Liver (tissue), 9 donors: Measurements from ENCODE around the gene P2RY4. TPM values are rescaled to one million over a fixed set of nuclear protein-coding genes. Genes with fewer than 3 reads are reported as not detected.

ENCODE experiments used
- DNase-seq: peaks from one replicate; pipeline ENCODE4 v3.0.0-alpha.2; 2017; ENCODE audit warnings: low spot score
- H3K27ac ChIP-seq, 2 donors: one replicate each; pipeline ENCODE4 v1.7.0; 2013; ENCODE audit warnings: inconsistent platforms in 2 of 2, low read length in 2 of 2, control low read depth in 1 of 2, low read depth in 1 of 2, mild to moderate bottlenecking in 1 of 2
- H3K27me3 ChIP-seq, 4 donors: one replicate each; pipeline versions ENCODE4 v1.6.1 to v1.7.0; 2013; ENCODE audit warnings: low read length in 3 of 4, inconsistent platforms in 1 of 4, mild to moderate bottlenecking in 1 of 4, moderate library complexity in 1 of 4; ENCODE audit not compliant: control insufficient read depth in 4 of 4, insufficient read depth in 4 of 4
- H3K36me3 ChIP-seq, 4 donors: one replicate each; pipeline versions ENCODE4 v1.6.1 to v1.7.0; 2013; ENCODE audit warnings: low read length in 3 of 4, mild to moderate bottlenecking in 3 of 4, low read depth in 1 of 4, moderate library complexity in 1 of 4; ENCODE audit not compliant: control insufficient read depth in 4 of 4, insufficient read depth in 3 of 4
- H3K4me1 ChIP-seq, 4 donors: one replicate each; pipeline versions ENCODE4 v1.6.1 to v1.7.0; 2013; ENCODE audit warnings: low read length in 3 of 4, mild to moderate bottlenecking in 3 of 4, moderate library complexity in 1 of 4; ENCODE audit not compliant: control insufficient read depth in 4 of 4, insufficient read depth in 4 of 4
- H3K4me3 ChIP-seq, 3 donors: one replicate each; pipeline versions ENCODE4 v1.6.1 to v1.7.0; 2013; ENCODE audit warnings: low read length in 3 of 3, control low read depth in 1 of 3, low read depth in 1 of 3, mild to moderate bottlenecking in 1 of 3
- H3K9ac ChIP-seq, 2 donors: one replicate each; pipeline ENCODE4 v1.7.0; 2013; ENCODE audit warnings: low read length in 2 of 2, mild to moderate bottlenecking in 2 of 2, moderate library complexity in 2 of 2, control low read depth in 1 of 2, low read depth in 1 of 2
- H3K9me3 ChIP-seq, 4 donors: one replicate each; pipeline versions ENCODE4 v1.6.1 to v1.7.0; 2013; ENCODE audit warnings: low read length in 3 of 4; ENCODE audit not compliant: control insufficient read depth in 4 of 4
- EGR1 ChIP-seq, 2 donors: IDR thresholded peaks; 2 replicates each; pipeline ENCODE4 v1.6.1; 2016 to 2018; ENCODE audit warnings: antibody characterized with exemption in 2 of 2, low read depth in 2 of 2
- FOXA1 ChIP-seq: IDR thresholded peaks from 2 replicates; pipeline ENCODE4 v1.6.1; 2016; ENCODE audit warnings: antibody characterized with exemption
- FOXA2 ChIP-seq: IDR thresholded peaks from 2 replicates; pipeline ENCODE4 v1.6.1; 2016; ENCODE audit warnings: antibody characterized with exemption
- GABPA ChIP-seq, 2 donors: IDR thresholded peaks in 1 of 2; conservative IDR thresholded peaks in 1 of 2; 2 replicates each; pipeline ENCODE4 v1.6.1; 2016; ENCODE audit warnings: antibody characterized with exemption in 2 of 2, mild to moderate bottlenecking in 1 of 2, moderate library complexity in 1 of 2
- HNF4A ChIP-seq, 2 donors: conservative IDR thresholded peaks; 2 replicates each; pipeline ENCODE4 v1.6.1; 2016; ENCODE audit warnings: antibody characterized with exemption in 2 of 2, mild to moderate bottlenecking in 2 of 2
- HNF4G ChIP-seq: IDR thresholded peaks from 2 replicates; pipeline ENCODE4 v1.6.1; 2016; ENCODE audit warnings: antibody characterized with exemption
- JUND ChIP-seq, 2 donors: IDR thresholded peaks; 2 replicates each; pipeline ENCODE4 v1.6.1; 2016; ENCODE audit warnings: antibody characterized with exemption in 2 of 2
- NR2F2 ChIP-seq: IDR thresholded peaks from 2 replicates; pipeline ENCODE4 v1.6.1; 2016; ENCODE audit warnings: antibody characterized with exemption
- RAD21 ChIP-seq, 2 donors: IDR thresholded peaks; 2 replicates each; pipeline ENCODE4 v1.6.1; 2016; ENCODE audit warnings: antibody characterized with exemption in 2 of 2, mild to moderate bottlenecking in 2 of 2
- REST ChIP-seq: IDR thresholded peaks from 2 replicates; pipeline ENCODE4 v1.6.1; 2016; ENCODE audit warnings: antibody characterized with exemption, mild to moderate bottlenecking
- RXRA ChIP-seq, 2 donors: IDR thresholded peaks; 2 replicates each; pipeline ENCODE4 v1.6.1; 2017 to 2018; ENCODE audit warnings: antibody characterized with exemption in 2 of 2, mild to moderate bottlenecking in 1 of 2
- SP1 ChIP-seq: IDR thresholded peaks from 2 replicates; pipeline ENCODE4 v1.6.1; 2018; ENCODE audit warnings: antibody characterized with exemption, mild to moderate bottlenecking
- TAF1 ChIP-seq: conservative IDR thresholded peaks from 2 replicates; pipeline ENCODE4 v1.6.1; 2016; ENCODE audit warnings: antibody characterized with exemption, mild to moderate bottlenecking
- YY1 ChIP-seq: IDR thresholded peaks from 2 replicates; pipeline ENCODE4 v1.6.1; 2016; ENCODE audit warnings: antibody characterized with exemption, mild to moderate bottlenecking
- ZBTB33 ChIP-seq: IDR thresholded peaks from 2 replicates; pipeline ENCODE4 v1.6.1; 2016; ENCODE audit warnings: antibody characterized with exemption
- WGBS: extraction: QIAGEN DNeasy Blood & Tissue Kit; methylation state at CpG from one replicate; pipeline ENCODE4 v1.1.7; 2013; 5-methylcytosine and 5-hydroxymethylcytosine counted together
- polyA plus RNA-seq, 2 donors: library from polyadenylated mRNA; stranded (reverse) in 1 of 2; unstranded in 1 of 2; fragments of 200-250 nt in 1 of 2; fragments of >200 nt in 1 of 2; fragmentation: Nextera tagmentation in 1 of 2; extraction: Ambion mirVana in 1 of 2; gene quantifications; one replicate each; pipeline versions ENCODE4 v1.2.1 to v1.2.3, GENCODE V29; 2013 to 2015
- total RNA-seq, 2 donors: library from RNA; depleted of rRNA; stranded (reverse); fragments of >200 nt; gene quantifications; one replicate each; pipeline ENCODE4 v1.2.3, GENCODE V29; 2014
- TF ChIP-seq, protein P1 (sequence below): IDR thresholded peaks from 2 replicates; pipeline ENCODE4 v1.6.1; 2016; ENCODE audit warnings: antibody characterized with exemption
- TF ChIP-seq, protein P2 (sequence below): IDR thresholded peaks from 2 replicates; pipeline ENCODE4 v1.6.1; 2016; ENCODE audit warnings: antibody characterized with exemption
- TF ChIP-seq, protein P3 (sequence below): fragments of 150-350 bp; IDR thresholded peaks from 2 replicates; pipeline ENCODE4 v1.5.1; 2017; ENCODE audit warnings: improper control_type of control experiment, low read depth, low read length; ENCODE audit not compliant: missing input control
- donor health status: healthy.
- donor health status: healthy.
- donor health status: healthy.
- donor health status: healthy.
- donor health status: healthy.

Gene P2RY4
- total RNA-seq, result under 1 TPM; 0.08 to 0.28 TPM
- polyA plus RNA-seq, result not detected

DNA sequence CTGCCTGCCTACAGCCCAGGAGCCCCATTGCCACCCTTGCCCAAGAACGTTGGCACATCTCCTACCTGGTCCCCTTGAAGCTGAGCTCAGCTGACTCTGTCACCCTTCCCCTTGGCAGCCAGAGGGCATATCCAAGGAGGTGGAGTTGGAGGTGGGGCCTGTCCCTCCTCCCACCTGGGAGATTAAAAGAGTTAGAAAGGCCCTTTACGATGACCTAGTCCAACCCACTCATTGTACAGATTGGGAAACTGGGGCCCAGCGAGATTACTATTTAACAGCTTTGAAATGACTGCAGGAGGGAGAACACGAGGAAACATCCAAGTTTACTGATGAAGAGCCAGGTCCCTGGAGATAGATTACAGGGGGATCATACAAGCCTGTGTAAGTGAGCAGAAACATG lies at the start of gene P2RY4:
Gene P2RY4, minus strand, starts transcription at position 101 of the 400 bp plus-strand sequence. CDS start 580 bp downstream, outside the sequence.
- H3K4me3 ChIP-seq, result no peak within 1 kb of the TSS
- no peak for DNase-seq
- H3K36me3 ChIP-seq, result no peaks in the 10 kb centered on the region
- TF ChIP-seq SP1 (no peak), FOXA2 (no peak), GABPA (IDR thresholded peaks at IDR 0.05 in 1 of 2, conservative IDR thresholded peaks at IDR 0.05 in 1 of 2) (no peak), JUND (IDR thresholded peaks at IDR 0.05) (no peak), NR2F2 (no peak), REST (no peak), HNF4G (no peak), ZBTB33 (no peak), EGR1 (IDR thresholded peaks at IDR 0.05; ENCODE audit: low read depth in 2 of 2) (no peak), HNF4A (conservative IDR thresholded peaks at IDR 0.05) (no peak), FOXA1 (no peak), YY1 (no peak), RAD21 (IDR thresholded peaks at IDR 0.05) (no peak)
- TF ChIP-seq, protein P1, sequence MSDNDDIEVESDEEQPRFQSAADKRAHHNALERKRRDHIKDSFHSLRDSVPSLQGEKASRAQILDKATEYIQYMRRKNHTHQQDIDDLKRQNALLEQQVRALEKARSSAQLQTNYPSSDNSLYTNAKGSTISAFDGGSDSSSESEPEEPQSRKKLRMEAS, result no peak
- TF ChIP-seq, protein P2, sequence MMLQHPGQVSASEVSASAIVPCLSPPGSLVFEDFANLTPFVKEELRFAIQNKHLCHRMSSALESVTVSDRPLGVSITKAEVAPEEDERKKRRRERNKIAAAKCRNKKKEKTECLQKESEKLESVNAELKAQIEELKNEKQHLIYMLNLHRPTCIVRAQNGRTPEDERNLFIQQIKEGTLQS, result no peak
- TF ChIP-seq, protein P3, sequence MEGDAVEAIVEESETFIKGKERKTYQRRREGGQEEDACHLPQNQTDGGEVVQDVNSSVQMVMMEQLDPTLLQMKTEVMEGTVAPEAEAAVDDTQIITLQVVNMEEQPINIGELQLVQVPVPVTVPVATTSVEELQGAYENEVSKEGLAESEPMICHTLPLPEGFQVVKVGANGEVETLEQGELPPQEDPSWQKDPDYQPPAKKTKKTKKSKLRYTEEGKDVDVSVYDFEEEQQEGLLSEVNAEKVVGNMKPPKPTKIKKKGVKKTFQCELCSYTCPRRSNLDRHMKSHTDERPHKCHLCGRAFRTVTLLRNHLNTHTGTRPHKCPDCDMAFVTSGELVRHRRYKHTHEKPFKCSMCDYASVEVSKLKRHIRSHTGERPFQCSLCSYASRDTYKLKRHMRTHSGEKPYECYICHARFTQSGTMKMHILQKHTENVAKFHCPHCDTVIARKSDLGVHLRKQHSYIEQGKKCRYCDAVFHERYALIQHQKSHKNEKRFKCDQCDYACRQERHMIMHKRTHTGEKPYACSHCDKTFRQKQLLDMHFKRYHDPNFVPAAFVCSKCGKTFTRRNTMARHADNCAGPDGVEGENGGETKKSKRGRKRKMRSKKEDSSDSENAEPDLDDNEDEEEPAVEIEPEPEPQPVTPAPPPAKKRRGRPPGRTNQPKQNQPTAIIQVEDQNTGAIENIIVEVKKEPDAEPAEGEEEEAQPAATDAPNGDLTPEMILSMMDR, result no peak
- H3K9ac ChIP-seq, result no peak within 1 kb of the TSS
- 91% methylated on average over 4 of the region's 4 CpGs for WGBS
- H3K4me1 ChIP-seq, result no peaks in the 10 kb centered on the region
- no peaks in the 10 kb centered on the region for H3K9me3 ChIP-seq
- H3K27ac ChIP-seq, result no peak within 1 kb of the TSS
- no peaks in the 10 kb centered on the region for H3K27me3 ChIP-seq

DNA sequence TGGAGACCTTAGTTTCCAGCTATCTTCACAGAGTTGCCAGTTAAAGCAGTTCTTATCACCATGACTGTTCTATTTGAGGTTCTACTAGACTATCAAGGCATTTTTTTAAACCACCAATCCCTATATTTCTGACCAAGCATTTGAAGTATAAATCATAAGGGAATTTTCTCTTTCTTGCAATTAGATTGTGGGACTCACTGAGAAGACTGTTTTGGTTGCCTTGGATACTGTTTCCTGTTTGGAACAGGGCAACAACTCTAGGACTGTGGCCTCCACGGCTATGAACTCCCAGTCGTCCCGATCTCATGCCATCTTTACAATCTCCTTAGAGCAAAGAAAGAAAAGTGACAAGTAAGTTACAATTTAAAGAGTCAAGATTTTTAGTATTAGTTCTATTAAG lies 41.7 kb upstream of the P2RY4 start:
- Histone ChIP-seq H3K4me1 (no peaks in the 10 kb centered on the region), H3K9ac (no peak overlapping the region), H3K4me3 (no peak overlapping the region), H3K27ac (no peak overlapping the region), H3K27me3 (no peaks in the 10 kb centered on the region), H3K36me3 (no peaks in the 10 kb centered on the region), H3K9me3 (no peaks in the 10 kb centered on the region)
- DNase-seq, result no peak
- no peak for TF ChIP-seq NR2F2
- TF ChIP-seq GABPA (IDR thresholded peaks at IDR 0.05 in 1 of 2, conservative IDR thresholded peaks at IDR 0.05 in 1 of 2), result no peak
- no peak for TF ChIP-seq JUND (IDR thresholded peaks at IDR 0.05)
- no peak for TF ChIP-seq RAD21 (IDR thresholded peaks at IDR 0.05)
- TF ChIP-seq HNF4A (conservative IDR thresholded peaks at IDR 0.05), result no peak
- TF ChIP-seq, protein P2, result no peak
- TF ChIP-seq REST, result no peak
- TF ChIP-seq HNF4G, result no peak
- no peak for TF ChIP-seq RXRA (IDR thresholded peaks at IDR 0.05)
- TF ChIP-seq EGR1 (IDR thresholded peaks at IDR 0.05; ENCODE audit: low read depth in 2 of 2), result no peak
- TF ChIP-seq TAF1, result no peak
- TF ChIP-seq FOXA2, result no peak
- WGBS, result 81% methylated on average over 3 of the region's 3 CpGs
